PC-9 (cell line): Measurements from ENCODE around the gene SLC7A11. TPM values are rescaled to one million over a fixed set of nuclear protein-coding genes. Genes with fewer than 3 reads are reported as not detected.

ENCODE experiments used
- BruUV-seq: library from RNA; stranded (reverse); fragments of 400-500 nt; replicated peaks from 2 replicates; lab custom pipeline; 2021; lab: Mats Ljungman, UMichigan
- CTCF ChIA-PET: fragments of 300-600 bp; sonication (Branson Sonifier 250); formaldehyde crosslinking; loops from one replicate; lab custom pipeline; 2022; ENCODE audit warnings: antibody characterized with exemption; lab: Charles Lee
- POLR2A ChIA-PET: fragments of 300-600 bp; sonication (Branson Sonifier 250); formaldehyde crosslinking; loops from one replicate; lab custom pipeline; 2022; ENCODE audit warnings: antibody characterized with exemption; ENCODE audit not compliant: unreplicated experiment; lab: Charles Lee
- DNase-seq, 2 experiments: peaks; one replicate each; pipeline versions ENCODE4 v3.0.0 to v3.0.0-alpha.2; 2015 to 2022; ENCODE audit warnings: mixed read lengths in 1 of 2
- H2AFZ ChIP-seq: fragments of 200-600 bp; sonication (generic); 2 replicates; pipeline ENCODE4 v1.8.1; 2017; ENCODE audit warnings: antibody characterized with exemption
- H3F3A ChIP-seq: fragments of 200-600 bp; sonication (generic); 2 replicates; pipeline ENCODE4 v1.8.1; 2017; ENCODE audit warnings: antibody characterized with exemption, mild to moderate bottlenecking, low read depth; ENCODE audit not compliant: insufficient read depth
- H3K27ac ChIP-seq: fragments of 200-600 bp; sonication (generic); 2 replicates; pipeline ENCODE4 v1.6.1; 2016; ENCODE audit warnings: mixed run types
- H3K27me3 ChIP-seq: fragments of 200-600 bp; sonication (generic); 2 replicates; pipeline ENCODE4 v1.6.1; 2016; ENCODE audit warnings: low read depth, mixed run types; ENCODE audit not compliant: insufficient read depth
- H3K36me3 ChIP-seq: fragments of 200-600 bp; sonication (generic); 2 replicates; pipeline ENCODE4 v1.6.1; 2016; ENCODE audit warnings: low read depth, mixed run types
- H3K4me1 ChIP-seq: fragments of 200-600 bp; sonication (generic); replicated peaks from 2 replicates; pipeline ENCODE4 v1.6.1; 2016; ENCODE audit warnings: mixed run types; ENCODE audit not compliant: insufficient read depth
- H3K4me2 ChIP-seq: fragments of 200-600 bp; sonication (generic); 2 replicates; pipeline ENCODE4 v1.6.1; 2017; ENCODE audit warnings: mixed run types
- H3K4me3 ChIP-seq: fragments of 200-600 bp; sonication (generic); 2 replicates; pipeline ENCODE4 v1.6.1; 2016; ENCODE audit warnings: mixed run types
- H3K79me2 ChIP-seq: fragments of 200-600 bp; sonication (generic); 2 replicates; pipeline ENCODE4 v1.6.1; 2017; ENCODE audit warnings: low read depth, mixed run types
- H3K9me2 ChIP-seq: fragments of 200-600 bp; sonication (generic); 2 replicates; pipeline ENCODE4 v1.8.1; 2017; ENCODE audit warnings: mild to moderate bottlenecking; ENCODE audit not compliant: insufficient read depth
- H3K9me3 ChIP-seq: fragments of 200-600 bp; sonication (generic); 2 replicates; pipeline ENCODE4 v1.8.1; 2016; ENCODE audit warnings: low read depth; ENCODE audit not compliant: insufficient read depth
- H4K20me1 ChIP-seq: fragments of 200-600 bp; sonication (generic); 2 replicates; pipeline ENCODE4 v1.8.1; 2017; ENCODE audit not compliant: insufficient read depth
- CTCF ChIP-seq: fragments of 200-600 bp; sonication (generic); conservative IDR thresholded peaks from 2 replicates; pipeline ENCODE4 v1.6.1; 2017; ENCODE audit warnings: mixed run types, antibody characterized with exemption, mild to moderate bottlenecking, moderate library complexity
- EZH2 ChIP-seq: fragments of 200-600 bp; sonication (generic); IDR thresholded peaks from 2 replicates; pipeline ENCODE4 v1.8.0; 2017; ENCODE audit warnings: antibody characterized with exemption, low read depth
- intact Hi-C: fragments of 100-400 bp; cut with micrococcal nuclease; formaldehyde crosslinking; loops from one replicate; pipeline ENCODE4 v1.10.0; 2022; ENCODE audit not compliant: unreplicated experiment
- total RNA-seq: library from RNA; stranded (reverse); gene quantifications from 2 replicates; pipeline ENCODE4 v1.2.3, GENCODE V29; 2021

Gene SLC7A11
- total RNA-seq, 1 experiment from 2014 or later = 187 TPM

GRCh38 chr4:138275216-138275615 is 33.1 kb upstream of the SLC7A11 start:
- Histone ChIP-seq H3K4me1 (peaks cover 12% of the 10 kb centered on the region), H2AFZ (no peak overlapping the region), H4K20me1 (no peaks in the 10 kb centered on the region), H3K79me2 (no peaks in the 10 kb centered on the region), H3K36me3 (no peaks in the 10 kb centered on the region), H3F3A (no peaks in the 10 kb centered on the region; the same call in 1 of the 2 replicates), H3K9me2 (no peaks in the 10 kb centered on the region), H3K4me3 (no peak overlapping the region), H3K27ac (no peak overlapping the region), H3K9me3 (no peaks in the 10 kb centered on the region), H3K27me3 (no peaks in the 10 kb centered on the region), H3K4me2 (no peak overlapping the region)
- intact Hi-C loops = no loop called here
- DNase-seq = no peak
- no peak for TF ChIP-seq CTCF
- TF ChIP-seq EZH2 = no peak
- BruUV-seq = no TSS peak
- ChIA-PET POLR2A (no interaction called here), CTCF (no interaction called here)

- H3K79me2 ChIP-seq = no peaks in the 10 kb centered on the region
- TF ChIP-seq CTCF (no peak), EZH2 (no peak)
- H2AFZ ChIP-seq = no peak overlapping the region
- H3K9me2 ChIP-seq = no peaks in the 10 kb centered on the region
- no peaks in the 10 kb centered on the region for H3K9me3 ChIP-seq
- no peaks in the 10 kb centered on the region for H4K20me1 ChIP-seq
- H3K36me3 ChIP-seq = no peaks in the 10 kb centered on the region
- intact Hi-C loops = no loop called here
- no peaks in the 10 kb centered on the region for H3K4me1 ChIP-seq
- DNase-seq = no peak
- no TSS peak for BruUV-seq
- H3K4me2 ChIP-seq = no peak overlapping the region
- no peak overlapping the region for H3K27ac ChIP-seq
- no peaks in the 10 kb centered on the region for H3F3A ChIP-seq
- ChIA-PET CTCF (no interaction called here), POLR2A (no interaction called here)
- no peaks in the 10 kb centered on the region for H3K27me3 ChIP-seq
- no peak overlapping the region for H3K4me3 ChIP-seq
Observed at GRCh38 chr4:138269175-138269574, 27.0 kb upstream of the SLC7A11 start.

- ChIA-PET CTCF (no interaction called here), POLR2A (no interaction called here)
- Histone ChIP-seq H3K79me2 (no peaks in the 10 kb centered on the region), H3K4me3 (no peak overlapping the region), H4K20me1 (no peaks in the 10 kb centered on the region), H3K4me1 (no peaks in the 10 kb centered on the region), H3K36me3 (no peaks in the 10 kb centered on the region), H3K27ac (no peak overlapping the region), H3K9me2 (no peaks in the 10 kb centered on the region), H3K9me3 (no peaks in the 10 kb centered on the region; the same call in 1 of the 2 replicates), H3F3A (no peaks in the 10 kb centered on the region), H3K4me2 (no peak overlapping the region), H2AFZ (no peak overlapping the region), H3K27me3 (no peaks in the 10 kb centered on the region)
- intact Hi-C loops = no loop called here
- no peak for DNase-seq
- no peak for TF ChIP-seq CTCF
- BruUV-seq = no TSS peak
Observed at GRCh38 chr4:138267835-138268234, 25.7 kb upstream of the SLC7A11 start.
